ENCODE results near the gene ACVRL1.

The ACVRL1 gene

GRCh38 chr12:51911307-51911706 is 4.0 kb downstream of the ACVRL1 start:
- no peak for DNase-seq (ENCODE audit: low read depth)

GRCh38 chr12:51911788-51912711 is 4.7 kb downstream of the ACVRL1 start:
- DNase-seq (ENCODE audit: low read depth), result no peak
- TF ChIP-seq CTCF (IDR thresholded peaks at IDR 0.05; ENCODE audit: insufficient read depth, low read depth, low read length, missing control alignments), result no peak
- no peak overlapping the region for H3K4me3 ChIP-seq (ENCODE audit: low read length)

More at GRCh38 chr12:51911307-51911706, 4.0 kb downstream of the ACVRL1 start:
- H3K4me3 ChIP-seq (ENCODE audit: low read length), result no peak overlapping the region
- no peak for TF ChIP-seq CTCF (IDR thresholded peaks at IDR 0.05; ENCODE audit: insufficient read depth, low read depth, low read length, missing control alignments)

GRCh38 chr12:51913071-51914033 is 6.0 kb downstream of the ACVRL1 start:
- TF ChIP-seq CTCF (IDR thresholded peaks at IDR 0.05; ENCODE audit: insufficient read depth, low read depth, low read length, missing control alignments), result no peak
- no peak overlapping the region for H3K4me3 ChIP-seq (ENCODE audit: low read length)

GRCh38 chr12:51914034-51914923 is 7.0 kb downstream of the ACVRL1 start:
- no peak for TF ChIP-seq CTCF (IDR thresholded peaks at IDR 0.05; ENCODE audit: insufficient read depth, low read depth, low read length, missing control alignments)
- no peak for DNase-seq (ENCODE audit: low read depth)
- H3K4me3 ChIP-seq (ENCODE audit: low read length), result no peak overlapping the region

More at GRCh38 chr12:51913071-51914033, 6.0 kb downstream of the ACVRL1 start:
- DNase-seq (ENCODE audit: low read depth), result no peak

- no peak overlapping the region for H3K4me3 ChIP-seq (ENCODE audit: low read length)
- no peak for TF ChIP-seq CTCF (IDR thresholded peaks at IDR 0.05; ENCODE audit: insufficient read depth, low read depth, low read length, missing control alignments)
- DNase-seq (ENCODE audit: low read depth), result no peak
These were observed 7.8 kb downstream of the ACVRL1 start for GRCh38 chr12:51915003-51915625.

GRCh38 chr12:51915951-51916350 is 8.6 kb downstream of the ACVRL1 start:
- H3K4me3 ChIP-seq (ENCODE audit: low read length), result no peak overlapping the region
- DNase-seq (ENCODE audit: low read depth), result no peak
- TF ChIP-seq CTCF (IDR thresholded peaks at IDR 0.05; ENCODE audit: insufficient read depth, low read depth, low read length, missing control alignments), result no peak
